CD4-positive, alpha-beta T cell (primary cell): ENCODE data around the gene VPS26B. TPM values are rescaled to one million over a fixed set of nuclear protein-coding genes. Genes with fewer than 3 reads are reported as not detected.

Experiments used
- ATAC-seq: fragments of 200-7000 bp; cut with Tn5 transposase; one replicate; pipeline ENCODE4 v1.10.0; 2022; ENCODE audit warnings: mild to moderate bottlenecking; ENCODE audit not compliant: poor library complexity
- CTCF ChIA-PET: fragments of 350-600 bp; sonication (Branson Sonifier 250); formaldehyde crosslinking; loops from one replicate; lab custom pipeline; 2021; ENCODE audit warnings: antibody characterized with exemption, inconsistent platforms; lab: Charles Lee
- POLR2A ChIA-PET: fragments of 350-600 bp; sonication (Branson Sonifier 250); formaldehyde crosslinking; loops from one replicate; lab custom pipeline; 2021; ENCODE audit warnings: antibody characterized with exemption, inconsistent platforms; lab: Charles Lee
- DNase-seq, 14 experiments: peaks; one replicate each; pipeline ENCODE4 v3.0.0-alpha.2; 2013 to 2020; ENCODE audit warnings: mixed read lengths in 2 of 14
- H3K27ac ChIP-seq, 2 donors: one replicate each; pipeline versions ENCODE4 v1.5.1 to v1.7.0; 2013; ENCODE audit warnings: low read length in 2 of 2, low read depth in 1 of 2, mild to moderate bottlenecking in 1 of 2
- H3K27me3 ChIP-seq, 2 experiments: 1 replicate in 1 of 2; 2 replicates in 1 of 2; pipeline versions ENCODE4 v1.6.1 to v1.7.0; 2013; ENCODE audit warnings: low read length in 2 of 2, control low read depth in 1 of 2, mild to moderate bottlenecking in 1 of 2, moderate library complexity in 1 of 2; ENCODE audit not compliant: insufficient read depth in 2 of 2, control insufficient read depth in 1 of 2
- H3K36me3 ChIP-seq: one replicate; pipeline ENCODE4 v1.6.1; 2013; ENCODE audit warnings: low read length, control low read depth; ENCODE audit not compliant: insufficient read depth
- H3K4me1 ChIP-seq: one replicate; pipeline ENCODE4 v1.6.1; 2013; ENCODE audit warnings: low read length, control low read depth; ENCODE audit not compliant: insufficient read depth
- H3K4me3 ChIP-seq: one replicate; pipeline ENCODE4 v1.5.1; 2013; ENCODE audit warnings: mild to moderate bottlenecking, low read length, moderate library complexity
- H3K9me3 ChIP-seq, 2 experiments: 1 replicate in 1 of 2; 2 replicates in 1 of 2; pipeline versions ENCODE4 v1.6.1 to v1.7.0; 2013; ENCODE audit warnings: low read length in 2 of 2, mild to moderate bottlenecking in 2 of 2, control low read depth in 1 of 2, moderate library complexity in 1 of 2; ENCODE audit not compliant: control insufficient read depth in 1 of 2, insufficient read depth in 1 of 2
- H3K27ac Mint-ChIP-seq: one replicate; pipeline ENCODE4 v1.8.0; 2020; ENCODE audit warnings: mixed read lengths
- H3K27me3 Mint-ChIP-seq: one replicate; pipeline ENCODE4 v1.8.0; 2021; ENCODE audit warnings: mixed read lengths
- H3K36me3 Mint-ChIP-seq: one replicate; pipeline ENCODE4 v1.8.0; 2021; ENCODE audit warnings: low read depth, mixed read lengths
- H3K4me1 Mint-ChIP-seq: one replicate; pipeline ENCODE4 v1.8.0; 2021; ENCODE audit warnings: low read depth, mixed read lengths
- H3K4me3 Mint-ChIP-seq: one replicate; pipeline ENCODE4 v1.8.0; 2020; ENCODE audit warnings: mild to moderate bottlenecking, mixed read lengths
- H3K9me3 Mint-ChIP-seq: one replicate; pipeline ENCODE4 v1.8.0; 2020; ENCODE audit warnings: mixed read lengths
- CTCF ChIP-seq: fragments of 200-600 bp; IDR thresholded peaks from one replicate; pipeline ENCODE4 v1.8.0; 2022; ENCODE audit warnings: antibody characterized with exemption, mild to moderate bottlenecking
- intact Hi-C, 2 experiments: fragments of 100-400 bp; cut with DNase I in 1 of 2; cut with micrococcal nuclease in 1 of 2; formaldehyde crosslinking; loops; one replicate each; pipeline versions ENCODE4 v1.15.1 to v1.9.0; 2023 to 2025; cut with DNase I, micrococcal nuclease
- total RNA-seq, 174 experiments: library from RNA in 2 of 174; stranded (reverse) in 2 of 174; gene quantifications; one replicate each; pipeline ENCODE4 v1.2.3 and lab custom pipeline; 2021 to 2026

Gene VPS26B
- total RNA-seq, 2 experiments from 2014 or later: 41.6 to 42.2 TPM

- DNase-seq (no peak), ATAC-seq (no peak)
- intact Hi-C loops: no loop called here
- Mint-ChIP-seq H3K4me3 (no peak overlapping the region), H3K9me3 (no peaks in the 10 kb centered on the region), H3K27me3 (no peaks in the 10 kb centered on the region), H3K36me3 (peaks cover 64% of the 10 kb centered on the region), H3K27ac (peak overlapping the region; percentile 34), H3K4me1 (peaks cover 10% of the 10 kb centered on the region)
- POLR2A ChIA-PET: no interaction called here
- Histone ChIP-seq H3K9me3 (no peaks in the 10 kb centered on the region), H3K27ac (no peak overlapping the region), H3K4me3 (no peak overlapping the region), H3K4me1 (peaks cover 7% of the 10 kb centered on the region), H3K27me3 (no peaks in the 10 kb centered on the region), H3K36me3 (peaks cover 68% of the 10 kb centered on the region)
- no peak for TF ChIP-seq CTCF
- CTCF ChIA-PET: no interaction called here
These were observed 12.5 kb downstream of the VPS26B start for GRCh38 chr11:134236834-134237556.

- Mint-ChIP-seq H3K4me3 (no peak overlapping the region), H3K36me3 (peaks cover 66% of the 10 kb centered on the region), H3K27me3 (no peaks in the 10 kb centered on the region), H3K9me3 (no peaks in the 10 kb centered on the region), H3K4me1 (peaks cover 5% of the 10 kb centered on the region), H3K27ac (peak overlapping the region; percentile 34)
- Histone ChIP-seq H3K4me3 (no peak overlapping the region), H3K4me1 (peaks cover 3% of the 10 kb centered on the region), H3K9me3 (no peaks in the 10 kb centered on the region), H3K27me3 (no peaks in the 10 kb centered on the region), H3K36me3 (peaks cover 71% of the 10 kb centered on the region), H3K27ac (no peak overlapping the region)
- ChIA-PET CTCF (no interaction called here), POLR2A (no interaction called here)
- intact Hi-C loops: no loop called here
- TF ChIP-seq CTCF: no peak
- ATAC-seq: no peak
- no peak for DNase-seq
These were observed 13.1 kb downstream of the VPS26B start for GRCh38 chr11:134237557-134237922.

GRCh38 chr11:134238956-134239355 is 14.5 kb downstream of the VPS26B start:
- no peak for TF ChIP-seq CTCF
- Histone ChIP-seq H3K4me1 (no peaks in the 10 kb centered on the region), H3K27me3 (no peaks in the 10 kb centered on the region), H3K4me3 (no peak overlapping the region), H3K27ac (no peak overlapping the region), H3K36me3 (peaks cover 77% of the 10 kb centered on the region), H3K9me3 (no peaks in the 10 kb centered on the region)
- intact Hi-C loops: no loop called here
- no peak for ATAC-seq
- Mint-ChIP-seq H3K36me3 (peaks cover 80% of the 10 kb centered on the region), H3K9me3 (no peaks in the 10 kb centered on the region), H3K4me1 (no peaks in the 10 kb centered on the region), H3K27ac (no peak overlapping the region), H3K27me3 (no peaks in the 10 kb centered on the region), H3K4me3 (no peak overlapping the region)
- CTCF ChIA-PET: interaction anchor here (1.1 kb wide), 1 partner anchor 37 kb away, joined by 3 read pairs; no protein-coding TSS in a partner anchor
- no peak for DNase-seq
- POLR2A ChIA-PET: no interaction called here
